Measurements from ENCODE around the gene NUMA1. TPM values are rescaled to one million over a fixed set of nuclear protein-coding genes. Genes with fewer than 3 reads are reported as not detected.

The NUMA1 gene
- polyA plus RNA-seq, 4 donors = 232 to 355 (median 282) TPM

GRCh38 chr11:72002841-72003775 is 77.2 kb downstream of the NUMA1 start:
- DNase-seq (ENCODE audit: low read depth in 4 of 4, low spot score in 2 of 4) = no peak

- no peak for DNase-seq (ENCODE audit: low read depth in 4 of 4, low spot score in 2 of 4)
Observed at GRCh38 chr11:72001834-72002591, 78.3 kb downstream of the NUMA1 start.

DNA sequence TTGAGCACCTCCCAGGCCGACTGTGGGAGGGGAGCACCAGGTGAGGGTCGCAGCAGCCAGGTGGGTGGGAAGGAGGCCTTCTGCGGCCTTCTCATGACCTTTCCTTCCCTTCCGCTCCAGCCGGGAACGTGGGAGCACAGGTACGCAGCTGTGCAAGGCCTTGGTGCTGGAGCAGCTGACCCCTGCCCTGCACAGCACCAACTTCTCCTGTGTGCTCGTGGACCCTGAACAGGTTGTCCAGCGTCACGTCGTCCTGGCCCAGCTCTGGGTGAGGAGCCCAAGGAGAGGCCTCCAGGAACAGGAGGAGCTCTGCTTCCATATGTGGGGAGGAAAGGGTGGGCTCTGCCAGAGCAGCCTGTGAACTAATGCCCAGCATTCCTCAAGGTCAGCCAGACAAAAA is 79.1 kb downstream of the NUMA1 start:
- no peak for DNase-seq (ENCODE audit: low read depth in 4 of 4, low spot score in 2 of 4)

DNA sequence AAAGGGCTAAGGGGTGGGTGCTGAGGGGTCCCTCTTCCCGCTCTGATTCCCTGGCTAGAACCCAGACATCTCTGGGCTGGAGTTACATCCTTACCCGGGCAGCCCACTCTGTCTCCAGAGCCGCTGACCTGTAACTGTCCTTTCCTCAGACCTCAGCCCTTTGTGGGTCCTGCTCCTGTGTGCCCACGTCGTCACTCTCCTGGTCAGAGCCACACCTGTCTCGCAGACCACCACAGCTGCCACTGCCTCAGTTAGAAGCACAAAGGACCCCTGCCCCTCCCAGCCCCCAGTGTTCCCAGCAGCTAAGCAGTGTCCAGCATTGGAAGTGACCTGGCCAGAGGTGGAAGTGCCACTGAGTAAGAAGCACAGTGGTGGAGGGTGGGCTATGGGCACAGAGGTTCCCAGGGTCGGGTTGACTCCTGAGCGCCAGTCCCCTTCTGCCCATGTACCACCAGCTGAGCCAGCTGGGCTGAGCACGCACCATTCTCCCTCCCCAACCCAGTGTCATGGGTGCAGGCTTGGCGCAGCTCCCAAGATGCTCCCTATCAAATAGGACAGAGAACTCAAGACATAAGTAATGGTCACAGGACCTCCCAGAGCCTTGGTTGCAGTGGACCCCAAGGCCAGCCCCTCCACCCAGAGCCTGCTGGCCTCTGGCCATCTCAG is 80.0 kb downstream of the NUMA1 start:
- no peak for DNase-seq (ENCODE audit: low read depth in 4 of 4, low spot score in 2 of 4)

DNA sequence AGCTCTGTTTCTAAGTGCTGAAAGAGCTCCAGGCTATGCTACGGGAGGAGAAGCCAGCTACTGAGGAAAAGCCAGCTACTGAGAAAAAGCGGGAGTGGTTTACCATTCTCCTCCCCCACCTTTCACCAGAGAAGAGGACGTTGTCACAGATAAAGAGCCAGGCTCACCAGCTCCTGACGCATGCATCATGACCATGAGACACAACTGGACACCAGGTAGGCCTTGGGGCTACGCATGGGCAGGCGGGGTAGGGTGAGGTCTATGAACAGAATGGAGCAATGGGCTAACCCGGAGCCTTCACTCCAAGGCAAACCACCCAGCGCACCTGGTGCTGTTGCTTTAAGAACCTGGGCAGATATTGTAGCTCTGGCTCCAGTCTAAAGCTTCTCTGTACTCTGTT is 80.5 kb downstream of the NUMA1 start:
- no peak for DNase-seq (ENCODE audit: low read depth in 4 of 4, low spot score in 2 of 4)

- DNase-seq (ENCODE audit: low read depth in 4 of 4, low spot score in 2 of 4) = no peak
Observed at GRCh38 chr11:71999362-71999761, 81.0 kb downstream of the NUMA1 start.

GRCh38 chr11:71998649-71999310 is 81.6 kb downstream of the NUMA1 start, which contains the start of gene IL18BP:
Gene IL18BP, plus strand, starts transcription at chr11:71998909. Its CDS starts 1,076 bp downstream, at chr11:71999985.
- DNase-seq (ENCODE audit: low read depth in 4 of 4, low spot score in 2 of 4) = no peak

GRCh38 chr11:71998061-71998460 is 82.3 kb downstream of the NUMA1 start:
- DNase-seq (ENCODE audit: low read depth in 4 of 4, low spot score in 2 of 4) = no peak

- no peak for DNase-seq (ENCODE audit: low read depth in 4 of 4, low spot score in 2 of 4)
Observed at GRCh38 chr11:71997594-71997993, 82.7 kb downstream of the NUMA1 start.

GRCh38 chr11:71996946-71997345 is 83.4 kb downstream of the NUMA1 start:
- no peak for DNase-seq (ENCODE audit: low read depth in 4 of 4, low spot score in 2 of 4)

DNA sequence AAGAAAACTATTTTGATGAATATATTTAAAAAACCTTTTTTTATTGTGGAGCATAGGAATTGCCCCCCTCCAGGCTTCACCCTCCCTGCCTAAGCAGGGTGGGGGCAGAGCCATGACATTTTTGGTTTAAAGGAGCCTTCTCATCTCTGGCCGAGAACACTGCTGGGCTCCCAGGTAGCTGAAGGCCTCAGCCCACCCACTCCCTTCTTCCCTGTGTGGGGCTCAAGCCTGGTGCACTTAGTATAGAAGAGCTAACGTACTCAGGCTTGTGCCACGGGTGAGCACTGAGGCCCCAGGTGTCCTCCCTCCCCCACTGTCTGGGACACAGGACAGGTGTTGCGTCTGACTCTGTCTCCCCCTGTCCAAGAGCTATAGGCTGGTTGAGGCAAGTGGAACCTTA is 83.8 kb downstream of the NUMA1 start:
- DNase-seq (ENCODE audit: low read depth in 4 of 4, low spot score in 2 of 4) = no peak

DNA sequence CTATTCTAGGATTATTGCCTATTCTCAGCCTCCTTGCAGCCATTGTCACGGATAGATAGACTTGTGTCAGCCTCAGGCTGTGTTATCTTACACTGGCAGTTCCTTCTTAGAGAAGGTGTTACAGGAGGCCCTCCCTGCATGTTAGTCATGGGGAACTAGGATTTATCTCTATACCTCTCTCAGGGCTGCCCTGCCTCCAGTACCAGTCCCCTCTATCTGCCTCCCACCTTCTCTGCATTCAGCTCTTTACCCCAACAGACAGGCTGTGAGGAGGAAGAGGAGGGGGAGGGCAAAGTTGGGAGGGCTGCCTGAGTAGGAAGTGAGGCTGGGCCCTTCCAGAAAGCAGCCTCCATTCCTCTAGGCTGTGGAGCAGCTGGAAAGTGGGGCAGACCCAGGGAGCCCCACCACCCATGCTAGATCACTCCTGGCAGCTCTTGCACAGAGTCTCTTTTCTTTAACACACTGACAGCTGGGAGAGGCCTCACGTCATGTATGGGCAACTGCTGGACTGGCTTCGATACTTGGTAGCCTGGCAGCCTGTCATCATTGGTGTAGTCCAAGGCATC is 84.5 kb downstream of the NUMA1 start:
- no peak for DNase-seq (ENCODE audit: low read depth in 4 of 4, low spot score in 2 of 4)

DNA sequence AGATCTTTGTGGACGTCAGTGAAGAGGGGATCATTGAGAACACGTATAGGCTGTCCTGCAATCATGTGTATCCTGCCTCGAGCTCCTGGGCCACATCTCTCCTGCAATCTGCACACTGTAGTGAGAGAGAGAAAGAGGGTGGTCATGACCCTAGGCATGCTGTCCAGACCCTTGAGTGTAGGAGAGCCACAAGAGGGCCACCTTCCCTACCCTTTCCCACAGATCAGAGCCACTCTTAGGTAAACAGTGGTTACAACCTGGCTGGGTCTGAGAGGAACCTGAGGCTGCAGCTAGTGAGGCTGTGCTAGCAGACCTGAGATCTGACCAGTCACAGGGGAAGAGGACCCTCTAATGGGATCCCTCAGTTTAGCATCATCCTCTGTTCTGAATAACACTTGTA is 85.6 kb downstream of the NUMA1 start:
- no peak for DNase-seq (ENCODE audit: low read depth in 4 of 4, low spot score in 2 of 4)

DNA sequence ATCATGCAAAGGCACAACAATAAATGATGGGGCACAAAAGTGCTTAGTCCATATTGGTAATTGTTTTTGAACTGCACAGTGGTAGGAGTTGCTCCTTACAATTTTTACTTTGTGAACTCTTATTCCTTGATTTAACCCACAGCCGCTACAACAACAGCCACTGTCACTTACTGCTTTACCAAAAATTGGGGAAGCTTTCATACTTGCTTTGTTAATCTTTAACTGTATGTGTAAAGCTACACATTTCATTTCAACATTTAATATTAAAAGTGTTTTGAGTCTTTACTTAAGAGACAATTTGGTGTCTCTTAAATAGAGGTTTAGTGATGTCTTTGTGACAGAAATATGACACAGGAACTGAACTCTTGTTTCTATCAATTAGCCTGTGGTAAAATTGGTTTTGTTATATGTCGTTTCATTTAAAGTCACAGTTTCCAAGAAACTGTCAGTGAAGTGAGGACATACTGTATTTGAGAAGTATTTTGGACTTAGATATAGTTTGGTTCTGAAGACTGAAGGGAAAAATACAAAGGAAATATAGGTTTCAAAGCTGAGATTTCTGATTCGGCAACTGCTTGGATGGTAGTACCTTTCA is 88.1 kb downstream of the NUMA1 start:
- DNase-seq (ENCODE audit: low read depth in 4 of 4, low spot score in 2 of 4) = no peak

GRCh38 chr11:71991494-71991893 is 88.8 kb downstream of the NUMA1 start:
- no peak for DNase-seq (ENCODE audit: low read depth in 4 of 4, low spot score in 2 of 4)

DNA sequence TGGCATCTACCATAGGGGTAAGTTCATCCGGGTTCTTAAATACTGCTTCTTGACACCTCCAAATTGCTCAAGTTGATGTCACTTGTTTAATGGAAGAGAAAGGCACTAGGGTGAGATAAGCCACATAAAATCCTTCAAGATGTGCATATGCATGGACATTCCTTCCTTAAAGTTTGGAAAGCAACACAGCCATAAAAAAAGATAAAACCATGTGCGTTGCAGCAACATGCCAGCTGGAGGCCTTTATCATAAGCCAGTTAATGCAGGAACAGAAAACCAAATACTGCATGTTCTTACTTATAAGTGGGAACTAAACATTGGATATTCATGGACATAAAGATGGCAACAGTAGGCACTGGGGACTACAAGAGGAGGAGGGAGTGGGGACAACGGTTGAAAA is 89.6 kb downstream of the NUMA1 start:
- DNase-seq (ENCODE audit: low read depth in 4 of 4, low spot score in 2 of 4) = no peak

DNA sequence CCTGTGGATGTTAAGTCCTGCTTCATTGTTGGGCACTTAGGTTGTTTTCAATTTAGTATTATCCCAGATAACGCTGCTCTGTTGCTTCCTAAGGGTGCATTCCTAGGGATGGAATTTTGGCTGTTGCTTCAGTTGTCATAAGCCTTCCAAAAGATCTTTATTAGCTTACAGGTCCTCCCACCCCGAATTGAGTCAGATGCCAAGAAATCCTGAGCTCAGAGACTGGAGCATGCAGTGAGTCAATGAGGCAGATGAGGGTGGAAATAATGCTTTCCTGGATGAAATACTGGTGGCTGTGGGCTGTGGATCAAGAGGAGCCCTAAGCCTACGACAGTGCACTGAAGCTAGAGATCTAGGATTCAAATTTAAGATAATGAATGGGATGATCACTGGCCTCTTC is 92.3 kb downstream of the NUMA1 start:
- no peak for DNase-seq (ENCODE audit: low read depth in 4 of 4, low spot score in 2 of 4)

GRCh38 chr11:71987521-71987920 is 92.8 kb downstream of the NUMA1 start:
- DNase-seq (ENCODE audit: low read depth in 4 of 4, low spot score in 2 of 4) = no peak

GRCh38 chr11:71986131-71986530 is 94.2 kb downstream of the NUMA1 start:
- DNase-seq (ENCODE audit: low read depth in 4 of 4, low spot score in 2 of 4) = no peak

DNA sequence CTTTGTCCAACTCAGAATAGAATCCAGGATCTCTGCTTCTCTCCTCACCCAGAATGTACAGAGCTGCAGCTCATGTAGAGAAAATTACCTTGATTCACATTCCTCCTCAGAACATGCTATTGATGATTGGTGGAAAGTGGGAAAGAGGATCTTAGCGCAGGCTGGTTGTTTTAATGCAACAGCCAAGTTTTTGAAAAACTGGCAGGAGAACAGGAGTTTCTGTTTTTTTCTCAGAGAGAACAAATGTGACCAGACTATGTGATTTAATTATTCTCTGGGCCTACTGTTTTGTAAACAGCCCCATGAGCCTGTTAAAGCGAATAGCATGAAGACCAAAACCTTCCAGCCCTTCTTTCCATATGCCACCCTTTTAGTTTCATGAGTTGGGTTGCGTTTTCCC is 100.7 kb downstream of the NUMA1 start:
- DNase-seq (ENCODE audit: low read depth in 4 of 4, low spot score in 2 of 4) = no peak

All from left renal cortex interstitium (tissue), 4 donors.